Neural cell (in vitro differentiated cells): ENCODE data around the gene FUS.

ENCODE experiments used
- EP300 ChIP-seq: fragments of 450-650 bp; conservative IDR thresholded peaks from 2 replicates; pipeline ENCODE4 v1.6.1; 2014; ENCODE audit warnings: antibody characterized with exemption, mild to moderate bottlenecking, moderate library complexity; ENCODE audit not compliant: poor library complexity, severe bottlenecking
- EZH2 ChIP-seq: fragments of 200-600, 300-800 bp; shearing (Covaris generic), sonication (generic); IDR thresholded peaks from 2 replicates; pipeline ENCODE4 v1.6.1; 2014; ENCODE audit warnings: antibody characterized with exemption, low read length, borderline replicate concordance, mild to moderate bottlenecking; ENCODE audit not compliant: insufficient read depth, poor library complexity, severe bottlenecking
- MXI1 ChIP-seq: fragments of 450-650 bp; conservative IDR thresholded peaks from 2 replicates; pipeline ENCODE4 v1.6.1; 2014; ENCODE audit warnings: antibody characterized with exemption, mild to moderate bottlenecking; ENCODE audit not compliant: poor library complexity, severe bottlenecking
- POLR2AphosphoS5 ChIP-seq: IDR thresholded peaks from 2 replicates; pipeline ENCODE4 v1.6.1; 2012
- TF ChIP-seq, protein P1 (sequence below): fragments of 450-650 bp; IDR thresholded peaks from 2 replicates; pipeline ENCODE4 v1.5.1; 2014; ENCODE audit warnings: antibody characterized with exemption, mild to moderate bottlenecking, moderate library complexity; ENCODE audit not compliant: poor library complexity, severe bottlenecking
- TF ChIP-seq, protein P2 (sequence below): IDR thresholded peaks from 2 replicates; pipeline ENCODE4 v1.6.1; 2012; ENCODE audit warnings: borderline replicate concordance

DNA sequence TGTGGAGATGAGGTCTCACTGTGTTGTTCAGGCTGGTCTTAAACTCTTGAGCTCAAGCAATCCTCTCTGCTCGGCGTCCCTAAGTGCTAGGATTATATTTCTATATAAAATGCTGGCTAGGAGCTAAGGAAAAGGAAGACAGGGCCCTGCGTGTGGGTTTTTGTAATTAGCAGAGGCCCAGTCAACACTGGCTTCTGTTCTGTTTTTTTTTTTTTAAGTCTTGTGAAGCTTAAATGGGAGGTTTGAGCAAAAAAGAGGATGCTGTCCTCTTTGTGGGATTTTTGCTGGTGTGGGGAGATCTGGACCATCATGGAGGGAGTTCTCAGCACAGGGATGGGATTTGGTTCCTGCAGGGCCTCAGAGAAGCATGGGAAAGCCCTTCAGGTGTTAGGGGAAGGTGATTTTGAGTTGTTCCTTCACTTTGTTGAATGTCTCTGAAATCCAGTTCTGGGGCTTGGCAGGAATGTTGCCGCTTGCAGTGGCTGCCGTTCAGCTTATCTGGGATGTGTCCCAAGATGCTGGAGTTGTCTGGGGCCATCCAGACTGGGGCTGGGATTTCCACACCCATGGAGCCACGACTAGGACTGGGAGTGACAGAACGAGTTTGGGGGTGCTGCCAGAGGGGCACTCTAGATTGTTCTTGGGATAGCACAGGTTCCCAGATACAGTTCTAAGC is 18.4 kb downstream of the FUS start:
- TF ChIP-seq, protein P1, sequence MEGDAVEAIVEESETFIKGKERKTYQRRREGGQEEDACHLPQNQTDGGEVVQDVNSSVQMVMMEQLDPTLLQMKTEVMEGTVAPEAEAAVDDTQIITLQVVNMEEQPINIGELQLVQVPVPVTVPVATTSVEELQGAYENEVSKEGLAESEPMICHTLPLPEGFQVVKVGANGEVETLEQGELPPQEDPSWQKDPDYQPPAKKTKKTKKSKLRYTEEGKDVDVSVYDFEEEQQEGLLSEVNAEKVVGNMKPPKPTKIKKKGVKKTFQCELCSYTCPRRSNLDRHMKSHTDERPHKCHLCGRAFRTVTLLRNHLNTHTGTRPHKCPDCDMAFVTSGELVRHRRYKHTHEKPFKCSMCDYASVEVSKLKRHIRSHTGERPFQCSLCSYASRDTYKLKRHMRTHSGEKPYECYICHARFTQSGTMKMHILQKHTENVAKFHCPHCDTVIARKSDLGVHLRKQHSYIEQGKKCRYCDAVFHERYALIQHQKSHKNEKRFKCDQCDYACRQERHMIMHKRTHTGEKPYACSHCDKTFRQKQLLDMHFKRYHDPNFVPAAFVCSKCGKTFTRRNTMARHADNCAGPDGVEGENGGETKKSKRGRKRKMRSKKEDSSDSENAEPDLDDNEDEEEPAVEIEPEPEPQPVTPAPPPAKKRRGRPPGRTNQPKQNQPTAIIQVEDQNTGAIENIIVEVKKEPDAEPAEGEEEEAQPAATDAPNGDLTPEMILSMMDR, result no peak
- TF ChIP-seq POLR2AphosphoS5 (no peak), EZH2 (no peak), EP300 (no peak), MXI1 (no peak)
- TF ChIP-seq, protein P2, sequence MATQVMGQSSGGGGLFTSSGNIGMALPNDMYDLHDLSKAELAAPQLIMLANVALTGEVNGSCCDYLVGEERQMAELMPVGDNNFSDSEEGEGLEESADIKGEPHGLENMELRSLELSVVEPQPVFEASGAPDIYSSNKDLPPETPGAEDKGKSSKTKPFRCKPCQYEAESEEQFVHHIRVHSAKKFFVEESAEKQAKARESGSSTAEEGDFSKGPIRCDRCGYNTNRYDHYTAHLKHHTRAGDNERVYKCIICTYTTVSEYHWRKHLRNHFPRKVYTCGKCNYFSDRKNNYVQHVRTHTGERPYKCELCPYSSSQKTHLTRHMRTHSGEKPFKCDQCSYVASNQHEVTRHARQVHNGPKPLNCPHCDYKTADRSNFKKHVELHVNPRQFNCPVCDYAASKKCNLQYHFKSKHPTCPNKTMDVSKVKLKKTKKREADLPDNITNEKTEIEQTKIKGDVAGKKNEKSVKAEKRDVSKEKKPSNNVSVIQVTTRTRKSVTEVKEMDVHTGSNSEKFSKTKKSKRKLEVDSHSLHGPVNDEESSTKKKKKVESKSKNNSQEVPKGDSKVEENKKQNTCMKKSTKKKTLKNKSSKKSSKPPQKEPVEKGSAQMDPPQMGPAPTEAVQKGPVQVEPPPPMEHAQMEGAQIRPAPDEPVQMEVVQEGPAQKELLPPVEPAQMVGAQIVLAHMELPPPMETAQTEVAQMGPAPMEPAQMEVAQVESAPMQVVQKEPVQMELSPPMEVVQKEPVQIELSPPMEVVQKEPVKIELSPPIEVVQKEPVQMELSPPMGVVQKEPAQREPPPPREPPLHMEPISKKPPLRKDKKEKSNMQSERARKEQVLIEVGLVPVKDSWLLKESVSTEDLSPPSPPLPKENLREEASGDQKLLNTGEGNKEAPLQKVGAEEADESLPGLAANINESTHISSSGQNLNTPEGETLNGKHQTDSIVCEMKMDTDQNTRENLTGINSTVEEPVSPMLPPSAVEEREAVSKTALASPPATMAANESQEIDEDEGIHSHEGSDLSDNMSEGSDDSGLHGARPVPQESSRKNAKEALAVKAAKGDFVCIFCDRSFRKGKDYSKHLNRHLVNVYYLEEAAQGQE, result no peak
